Measurements from ENCODE around the gene SPOPL. TPM values are rescaled to one million over a fixed set of nuclear protein-coding genes. Genes with fewer than 3 reads are reported as not detected.

SPOPL gene
- total RNA-seq, 1 experiment from 2014 or later, result 20.3 TPM

DNA sequence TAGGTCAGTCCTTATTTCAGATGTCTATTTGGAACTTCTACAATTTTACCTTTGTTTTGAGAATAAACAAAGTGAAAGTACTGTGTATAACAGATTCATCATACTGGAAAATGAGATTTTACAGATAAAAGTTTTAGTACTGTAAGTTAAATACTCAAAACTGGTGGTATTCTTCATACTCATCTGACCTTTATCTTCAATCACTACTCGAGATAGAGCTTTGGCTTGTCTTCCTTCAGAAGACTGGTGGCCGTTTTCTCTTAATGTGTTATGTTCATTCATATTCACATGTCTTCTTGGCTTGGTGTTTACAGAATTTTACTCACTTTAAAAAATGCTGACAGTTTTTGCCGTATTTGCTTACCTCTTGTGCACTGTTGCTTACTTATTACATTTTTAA is 2.1 kb downstream of the SPOPL start:
- Histone ChIP-seq H3K9me3 (ENCODE audit: low read depth, low read length, poor library complexity, severe bottlenecking) (no peaks in the 10 kb centered on the region), H3K27ac (ENCODE audit: low read depth, low read length, poor library complexity, severe bottlenecking) (no peak overlapping the region), H3K27me3 (replicated peaks; ENCODE audit: insufficient read depth, low read depth, low read length, poor library complexity) (no peaks in the 10 kb centered on the region), H3K36me3 (ENCODE audit: insufficient read depth, low read length, poor library complexity, severe bottlenecking) (no peaks in the 10 kb centered on the region), H3K4me1 (ENCODE audit: insufficient read depth, low read length, poor library complexity, severe bottlenecking) (peaks cover 13% of the 10 kb centered on the region), H3K4me3 (ENCODE audit: low read depth, low read length, poor library complexity, severe bottlenecking) (peak overlapping the region; percentile 93)
- DNase-seq (ENCODE audit: low spot score), result no peak
- ChIA-PET CTCF (no interaction called here), POLR2A (ENCODE audit: low non-redundant PET) (no interaction called here)
- intact Hi-C loops (cut with micrococcal nuclease; ENCODE audit: unreplicated experiment), result no loop called here
- BruUV-seq (replicated peaks), result no TSS peak
- TF ChIP-seq EZH2 (IDR thresholded peaks at IDR 0.05; ENCODE audit: borderline replicate concordance, low read depth, low read length, poor library complexity, severe bottlenecking) (no peak), CTCF (conservative IDR thresholded peaks at IDR 0.05; ENCODE audit: low read depth, low read length) (no peak)

DNA sequence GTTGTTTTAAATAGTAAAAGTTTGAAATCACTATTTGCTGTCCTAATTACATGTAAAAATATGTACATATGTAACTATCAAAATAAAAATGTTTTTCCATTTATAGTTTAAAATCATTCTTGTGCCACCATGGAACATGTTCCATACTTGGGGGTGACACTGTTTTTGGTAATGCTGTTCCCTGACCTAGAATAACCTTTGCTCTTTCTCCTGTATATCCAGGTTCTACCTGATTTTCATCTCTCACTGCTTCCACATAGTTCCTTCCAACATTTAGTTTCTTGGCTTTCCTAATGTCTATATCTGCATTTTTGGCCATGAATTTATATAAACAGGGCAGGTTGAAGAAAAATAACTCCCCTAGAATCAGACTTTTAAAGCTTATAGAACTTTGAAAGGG is 2.5 kb downstream of the SPOPL start:
- Histone ChIP-seq H3K27me3 (replicated peaks; ENCODE audit: insufficient read depth, low read depth, low read length, poor library complexity) (no peaks in the 10 kb centered on the region), H3K27ac (ENCODE audit: low read depth, low read length, poor library complexity, severe bottlenecking) (no peak overlapping the region), H3K36me3 (ENCODE audit: insufficient read depth, low read length, poor library complexity, severe bottlenecking) (no peaks in the 10 kb centered on the region), H3K9me3 (ENCODE audit: low read depth, low read length, poor library complexity, severe bottlenecking) (no peaks in the 10 kb centered on the region), H3K4me3 (ENCODE audit: low read depth, low read length, poor library complexity, severe bottlenecking) (no peak overlapping the region), H3K4me1 (ENCODE audit: insufficient read depth, low read length, poor library complexity, severe bottlenecking) (peaks cover 13% of the 10 kb centered on the region)
- intact Hi-C loops (cut with micrococcal nuclease; ENCODE audit: unreplicated experiment), result no loop called here
- DNase-seq (ENCODE audit: low spot score), result no peak
- ChIA-PET CTCF (no interaction called here), POLR2A (ENCODE audit: low non-redundant PET) (no interaction called here)
- no TSS peak for BruUV-seq (replicated peaks)
- TF ChIP-seq EZH2 (IDR thresholded peaks at IDR 0.05; ENCODE audit: borderline replicate concordance, low read depth, low read length, poor library complexity, severe bottlenecking) (no peak), CTCF (conservative IDR thresholded peaks at IDR 0.05; ENCODE audit: low read depth, low read length) (no peak)

DNA sequence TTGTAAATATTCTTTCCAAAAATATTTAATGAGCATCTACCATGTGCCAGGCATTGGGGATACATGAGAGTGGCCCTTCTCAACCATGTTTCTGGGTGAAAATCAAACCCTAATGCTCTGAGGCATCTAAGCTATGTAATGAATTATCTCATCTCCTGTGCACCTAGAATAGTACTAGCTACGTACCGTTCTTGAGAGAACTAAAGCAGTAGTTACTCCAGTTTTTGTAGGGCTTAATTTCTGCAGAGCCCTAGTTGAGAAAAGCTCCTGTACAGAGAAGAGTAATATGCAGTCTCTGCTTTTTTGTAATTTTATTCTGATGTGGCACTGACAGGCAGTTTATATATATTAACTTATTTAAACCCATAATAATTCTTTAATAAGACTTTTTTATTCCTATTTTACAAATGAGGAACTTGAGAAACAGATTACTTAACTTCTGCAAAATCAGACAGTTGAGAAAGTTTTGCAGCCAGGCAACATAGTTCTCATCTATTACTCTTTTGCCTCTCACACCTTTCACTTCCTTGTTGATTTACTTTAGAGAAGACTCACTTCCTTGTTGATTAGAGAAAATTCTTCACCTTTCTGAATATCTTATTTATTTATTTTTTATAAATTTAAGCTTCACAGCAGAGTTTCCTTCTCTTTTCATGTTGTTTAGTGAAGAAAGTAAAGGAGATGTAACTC is 3.1 kb downstream of the SPOPL start:
- TF ChIP-seq CTCF (conservative IDR thresholded peaks at IDR 0.05; ENCODE audit: low read depth, low read length) (no peak), EZH2 (IDR thresholded peaks at IDR 0.05; ENCODE audit: borderline replicate concordance, low read depth, low read length, poor library complexity, severe bottlenecking) (no peak)
- no peaks in the 10 kb centered on the region for H3K9me3 ChIP-seq (ENCODE audit: low read depth, low read length, poor library complexity, severe bottlenecking)
- no peak for DNase-seq (ENCODE audit: low spot score)
- CTCF ChIA-PET, result no interaction called here
- H3K4me3 ChIP-seq (ENCODE audit: low read depth, low read length, poor library complexity, severe bottlenecking), result no peak overlapping the region
- BruUV-seq (replicated peaks), result no TSS peak
- peaks cover 13% of the 10 kb centered on the region for H3K4me1 ChIP-seq (ENCODE audit: insufficient read depth, low read length, poor library complexity, severe bottlenecking)
- H3K27ac ChIP-seq (ENCODE audit: low read depth, low read length, poor library complexity, severe bottlenecking), result no peak overlapping the region
- intact Hi-C loops (cut with micrococcal nuclease; ENCODE audit: unreplicated experiment), result no loop called here
- H3K27me3 ChIP-seq (replicated peaks; ENCODE audit: insufficient read depth, low read depth, low read length, poor library complexity), result no peaks in the 10 kb centered on the region
- no peaks in the 10 kb centered on the region for H3K36me3 ChIP-seq (ENCODE audit: insufficient read depth, low read length, poor library complexity, severe bottlenecking)
- POLR2A ChIA-PET (ENCODE audit: low non-redundant PET), result no interaction called here
